Coronary artery (tissue), 2 donors: ENCODE measurements around the gene CARD9.

Source experiments
- DNase-seq: peaks from one replicate; pipeline ENCODE4 v3.0.0-alpha.2; 2017; ENCODE audit warnings: low spot score
- H3K27ac ChIP-seq, 2 donors: fragments of 200-600 bp; sonication (generic); one replicate each; pipeline ENCODE4 v1.5.1; 2016 to 2019
- H3K4me3 ChIP-seq: fragments of 200-600 bp; sonication (generic); 2 replicates; pipeline ENCODE4 v1.5.1; 2016; ENCODE audit warnings: mild to moderate bottlenecking, moderate library complexity
- TF ChIP-seq, protein P1 (sequence below): fragments of 200-600 bp; sonication (generic); IDR thresholded peaks from one replicate; pipeline ENCODE4 v1.5.1; 2019; ENCODE audit warnings: antibody characterized with exemption

The CARD9 gene

GRCh38 chr9:136341042-136341655 lies 32.3 kb downstream of the CARD9 start:
- Histone ChIP-seq H3K27ac (peak overlapping the region in 1 of 2 donors; percentile 28), H3K4me3 (no peak overlapping the region)
- no peak for DNase-seq
- TF ChIP-seq, protein P1, sequence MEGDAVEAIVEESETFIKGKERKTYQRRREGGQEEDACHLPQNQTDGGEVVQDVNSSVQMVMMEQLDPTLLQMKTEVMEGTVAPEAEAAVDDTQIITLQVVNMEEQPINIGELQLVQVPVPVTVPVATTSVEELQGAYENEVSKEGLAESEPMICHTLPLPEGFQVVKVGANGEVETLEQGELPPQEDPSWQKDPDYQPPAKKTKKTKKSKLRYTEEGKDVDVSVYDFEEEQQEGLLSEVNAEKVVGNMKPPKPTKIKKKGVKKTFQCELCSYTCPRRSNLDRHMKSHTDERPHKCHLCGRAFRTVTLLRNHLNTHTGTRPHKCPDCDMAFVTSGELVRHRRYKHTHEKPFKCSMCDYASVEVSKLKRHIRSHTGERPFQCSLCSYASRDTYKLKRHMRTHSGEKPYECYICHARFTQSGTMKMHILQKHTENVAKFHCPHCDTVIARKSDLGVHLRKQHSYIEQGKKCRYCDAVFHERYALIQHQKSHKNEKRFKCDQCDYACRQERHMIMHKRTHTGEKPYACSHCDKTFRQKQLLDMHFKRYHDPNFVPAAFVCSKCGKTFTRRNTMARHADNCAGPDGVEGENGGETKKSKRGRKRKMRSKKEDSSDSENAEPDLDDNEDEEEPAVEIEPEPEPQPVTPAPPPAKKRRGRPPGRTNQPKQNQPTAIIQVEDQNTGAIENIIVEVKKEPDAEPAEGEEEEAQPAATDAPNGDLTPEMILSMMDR: no peak

DNA sequence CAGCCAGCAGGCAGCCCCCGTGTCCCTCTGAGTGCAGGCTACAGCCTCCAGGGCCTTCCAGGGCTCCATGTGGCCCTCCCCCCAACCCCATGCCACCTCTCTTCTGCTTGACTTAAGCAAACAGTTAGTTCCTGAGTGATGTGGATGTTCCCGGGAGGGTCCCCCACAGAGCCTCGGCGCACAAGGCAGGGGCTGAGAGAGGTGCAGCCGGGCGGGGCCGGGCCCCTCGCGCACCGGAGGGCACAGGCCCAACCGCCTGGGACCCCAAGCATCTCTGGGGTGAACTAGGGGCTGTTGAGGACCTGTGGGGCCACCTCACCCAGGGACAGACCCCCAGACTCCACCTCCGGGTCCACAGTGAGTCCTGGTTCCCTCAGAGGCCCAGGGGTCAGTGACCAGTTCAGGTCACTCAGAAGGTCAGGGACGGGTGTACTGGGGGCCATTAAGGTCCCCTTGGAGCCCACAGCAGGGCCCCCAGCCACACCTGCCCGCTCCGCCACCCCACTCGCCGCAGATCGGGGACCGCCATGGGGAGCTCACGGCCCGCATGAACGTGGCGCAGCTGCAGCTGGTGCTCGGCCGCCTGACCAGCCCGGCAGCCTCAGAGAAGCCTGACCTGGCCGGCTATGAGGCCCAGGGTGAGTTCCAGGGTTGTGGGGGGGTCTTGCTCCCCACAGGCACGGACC lies 33.0 kb downstream of the CARD9 start:
- H3K27ac ChIP-seq: peak overlapping the region in 1 of 2 donors; percentile 10
- DNase-seq: no peak
- TF ChIP-seq, protein P1: no peak
- no peak overlapping the region for H3K4me3 ChIP-seq

DNA sequence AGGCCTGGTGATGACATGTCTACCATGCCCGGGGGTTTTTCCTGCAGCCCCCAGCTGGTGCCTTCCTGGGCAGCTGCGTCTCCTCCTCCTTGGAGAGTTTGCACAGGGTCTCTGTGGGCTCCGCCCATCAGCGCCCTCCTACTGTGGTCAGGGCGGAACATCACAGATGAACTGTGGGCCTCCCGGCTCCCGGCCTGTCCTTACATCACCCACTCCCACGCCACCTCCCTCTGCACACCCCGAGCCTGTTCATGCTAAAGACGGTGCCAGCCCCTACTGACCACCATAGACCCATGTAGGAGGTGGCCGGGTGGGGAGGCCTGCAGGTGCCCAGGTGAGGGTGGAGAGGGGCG lies 33.5 kb downstream of the CARD9 start:
- DNase-seq: no peak
- TF ChIP-seq, protein P1: no peak
- Histone ChIP-seq H3K4me3 (no peak overlapping the region), H3K27ac (no peak overlapping the region)

DNA sequence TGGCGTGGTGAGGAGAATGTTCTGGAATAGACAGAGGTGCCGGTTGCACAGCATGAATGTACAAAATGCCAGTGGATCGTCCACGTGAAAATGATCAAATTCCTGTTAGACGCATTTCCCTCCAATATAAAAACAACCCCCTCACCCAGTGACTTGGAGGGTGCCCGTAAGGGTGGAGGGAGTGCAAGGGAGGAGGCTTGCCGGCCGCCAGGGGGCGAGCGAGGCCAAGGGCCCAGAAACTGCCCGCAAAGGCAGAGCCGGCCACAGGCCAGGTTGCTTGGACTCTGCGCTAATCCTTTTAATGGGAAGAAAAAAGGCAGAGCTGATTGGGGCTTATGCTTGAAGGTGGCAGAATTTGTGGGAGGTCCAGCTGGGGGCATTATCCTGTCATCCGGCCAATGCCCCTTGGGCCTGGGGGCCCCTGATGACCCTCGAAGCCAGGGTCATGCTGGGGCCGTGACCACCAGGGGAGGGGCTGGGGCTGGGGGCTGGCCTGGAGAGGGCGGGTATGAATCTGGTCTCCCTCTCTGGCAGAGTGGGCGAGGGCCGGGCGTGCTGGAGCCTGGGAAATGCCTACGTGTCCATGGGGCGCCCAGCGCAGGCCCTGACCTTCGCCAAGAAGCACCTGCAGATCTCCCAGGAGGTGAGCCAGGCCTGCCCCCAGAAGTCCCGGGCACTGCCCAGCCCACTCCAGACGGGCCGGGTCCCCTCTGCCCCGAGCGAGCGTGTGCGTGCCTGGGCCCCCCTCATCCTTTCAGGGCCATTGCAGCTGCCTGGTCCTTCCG lies 34.1 kb downstream of the CARD9 start:
- Histone ChIP-seq H3K27ac (no peak overlapping the region), H3K4me3 (no peak overlapping the region)
- DNase-seq: no peak
- TF ChIP-seq, protein P1: peak; percentile 63

DNA sequence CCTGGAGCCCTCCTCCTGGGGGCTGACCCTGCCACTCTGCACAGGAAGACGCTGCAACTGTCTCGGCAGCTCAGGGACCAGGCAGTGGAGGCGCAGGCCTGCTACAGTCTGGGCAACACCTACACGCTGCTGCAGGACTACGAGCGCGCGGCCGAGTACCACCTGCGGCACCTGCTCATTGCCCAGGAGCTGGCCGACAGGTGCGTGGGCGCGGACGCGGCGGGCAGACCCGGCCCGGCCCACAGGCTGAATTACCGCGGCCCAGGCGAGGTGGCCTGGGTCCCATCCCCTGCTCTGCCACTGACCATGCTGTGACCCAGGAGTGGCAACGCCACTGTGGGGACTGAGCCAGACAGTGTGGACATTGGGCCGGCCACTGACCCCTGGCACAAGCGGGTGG lies 35.0 kb downstream of the CARD9 start:
- no peak for DNase-seq
- TF ChIP-seq, protein P1: no peak
- Histone ChIP-seq H3K27ac (no peak overlapping the region), H3K4me3 (no peak overlapping the region)

- Histone ChIP-seq H3K4me3 (no peak overlapping the region), H3K27ac (no peak overlapping the region)
- TF ChIP-seq, protein P1: no peak
- no peak for DNase-seq
These were observed 35.8 kb downstream of the CARD9 start for GRCh38 chr9:136337416-136338395.
